ENCODE measurements around the gene MZB1. TPM values are rescaled to one million over a fixed set of nuclear protein-coding genes. Genes with fewer than 3 reads are reported as not detected.
"Not testable (repeated sequence)": the region's sequence is repeated elsewhere in the genome, so short reads cannot be mapped to it uniquely, and the experiment has no call there.

The MZB1 gene
- total RNA-seq, 2 donors from 2014 or later = 10.6 to 13.2 TPM

DNA sequence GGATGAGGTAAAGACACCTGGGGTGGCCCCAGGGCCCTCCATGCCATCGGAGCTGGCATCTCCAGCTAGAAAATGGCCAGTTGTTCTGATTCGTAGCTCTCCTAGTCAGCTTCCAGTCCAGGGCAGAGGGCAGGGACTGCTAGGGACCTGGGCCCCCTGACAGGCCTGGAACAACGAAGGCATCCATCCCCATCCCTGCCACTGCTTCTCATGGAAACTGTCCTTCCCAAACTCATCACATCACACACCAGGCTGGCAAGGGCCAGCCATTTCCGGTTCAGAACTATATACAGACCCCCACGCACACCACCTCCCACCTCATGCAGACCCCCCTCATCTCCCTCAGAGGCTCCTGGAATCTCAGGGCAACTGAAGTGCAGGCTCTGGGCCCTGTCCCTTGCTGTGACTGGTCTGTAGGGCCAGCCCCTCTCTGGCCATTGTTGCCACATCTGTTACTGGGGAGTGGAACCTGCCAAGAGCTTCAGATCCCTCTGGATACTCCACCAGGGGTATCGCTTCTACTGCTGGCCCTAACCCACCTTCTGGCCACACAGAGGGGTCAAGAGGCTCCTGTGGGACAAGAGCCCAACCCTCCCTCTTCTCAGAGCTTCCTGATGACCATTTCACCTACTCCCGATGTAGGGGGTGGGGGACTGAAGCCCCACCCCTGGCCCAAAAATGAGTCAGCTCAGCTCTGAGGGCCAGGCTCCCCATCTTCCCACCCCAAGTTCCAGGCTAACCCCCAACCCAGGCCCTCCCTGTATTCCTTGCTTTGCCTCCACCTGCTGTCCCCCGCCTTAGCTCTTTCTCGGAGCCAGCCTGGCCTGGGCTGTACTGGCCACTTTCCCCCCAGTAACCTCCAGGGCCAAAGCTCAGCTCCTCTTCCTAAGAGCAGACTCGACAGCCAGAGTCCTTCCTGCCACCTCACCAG, 1.2 kb upstream of the MZB1 start:
- intact Hi-C loops (cut with DNase I) = loop anchor here (5.0 to 10.0 kb wide), 2 partner anchors 49 to 96 kb away; partner anchors contain the start of genes MATR3 and PAIP2
- TF ChIP-seq, protein P1, sequence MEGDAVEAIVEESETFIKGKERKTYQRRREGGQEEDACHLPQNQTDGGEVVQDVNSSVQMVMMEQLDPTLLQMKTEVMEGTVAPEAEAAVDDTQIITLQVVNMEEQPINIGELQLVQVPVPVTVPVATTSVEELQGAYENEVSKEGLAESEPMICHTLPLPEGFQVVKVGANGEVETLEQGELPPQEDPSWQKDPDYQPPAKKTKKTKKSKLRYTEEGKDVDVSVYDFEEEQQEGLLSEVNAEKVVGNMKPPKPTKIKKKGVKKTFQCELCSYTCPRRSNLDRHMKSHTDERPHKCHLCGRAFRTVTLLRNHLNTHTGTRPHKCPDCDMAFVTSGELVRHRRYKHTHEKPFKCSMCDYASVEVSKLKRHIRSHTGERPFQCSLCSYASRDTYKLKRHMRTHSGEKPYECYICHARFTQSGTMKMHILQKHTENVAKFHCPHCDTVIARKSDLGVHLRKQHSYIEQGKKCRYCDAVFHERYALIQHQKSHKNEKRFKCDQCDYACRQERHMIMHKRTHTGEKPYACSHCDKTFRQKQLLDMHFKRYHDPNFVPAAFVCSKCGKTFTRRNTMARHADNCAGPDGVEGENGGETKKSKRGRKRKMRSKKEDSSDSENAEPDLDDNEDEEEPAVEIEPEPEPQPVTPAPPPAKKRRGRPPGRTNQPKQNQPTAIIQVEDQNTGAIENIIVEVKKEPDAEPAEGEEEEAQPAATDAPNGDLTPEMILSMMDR (IDR thresholded peaks at IDR 0.05) = no peak
- no peak for DNase-seq
- Histone ChIP-seq H3K27me3 (peaks cover 6% of the 10 kb centered on the region), H3K9ac (ENCODE audit: low read depth in 2 of 2, low read length in 2 of 2) (peak overlapping the region; percentile 61 to 69), H3K9me3 (no peaks in the 10 kb centered on the region), H3K4me3 (peak overlapping the region; percentile 53), H3K36me3 (no peaks in the 10 kb centered on the region), H3K4me1 (peaks cover 19% of the 10 kb centered on the region), H3K27ac (peak overlapping the region; percentile 83)

DNA sequence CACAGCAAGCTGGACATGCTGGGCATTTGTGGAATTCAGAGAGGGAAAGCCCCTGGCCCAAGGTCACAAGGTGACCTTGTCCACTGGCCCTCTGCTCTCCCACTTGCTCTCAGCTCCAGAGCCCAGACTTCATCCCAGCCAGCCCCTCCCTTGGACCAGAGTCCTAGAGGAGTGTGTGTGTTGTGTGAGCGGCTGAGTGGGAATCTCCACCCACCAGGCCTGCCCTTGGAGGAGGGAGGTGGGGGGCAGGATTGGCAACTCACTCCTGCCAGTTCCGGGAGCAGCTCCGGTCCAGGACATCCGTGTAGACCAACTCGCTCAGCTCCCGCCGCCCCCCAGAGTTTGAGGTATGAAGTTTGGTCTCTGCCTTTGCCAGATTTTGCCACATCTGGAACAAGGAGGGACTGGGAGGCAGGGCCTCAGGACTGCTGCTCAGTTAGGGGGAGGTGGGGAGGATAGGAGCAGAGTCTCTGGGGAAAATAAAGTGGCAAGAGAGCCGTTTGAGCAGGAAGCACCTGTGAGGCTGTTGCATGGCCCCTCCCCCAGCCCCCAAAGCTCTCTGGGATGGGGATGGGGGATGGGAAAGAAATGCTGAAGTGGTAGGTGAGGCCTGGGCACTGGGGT, 1.4 kb downstream of the MZB1 start:
- peak overlapping the region; percentile 62 to 84 for H3K9ac ChIP-seq (ENCODE audit: low read depth in 2 of 2, low read length in 2 of 2)
- peak; percentile 89 for DNase-seq
- intact Hi-C loops (cut with DNase I) = no loop called here
- H3K36me3 ChIP-seq = no peaks in the 10 kb centered on the region
- peaks cover 28% of the 10 kb centered on the region for H3K4me1 ChIP-seq
- H3K27ac ChIP-seq = peak overlapping the region; percentile 65
- TF ChIP-seq, protein P1 (IDR thresholded peaks at IDR 0.05) = no peak
- H3K27me3 ChIP-seq = no peaks in the 10 kb centered on the region
- peak overlapping the region; percentile 43 for H3K4me3 ChIP-seq
- H3K9me3 ChIP-seq = no peaks in the 10 kb centered on the region

DNA sequence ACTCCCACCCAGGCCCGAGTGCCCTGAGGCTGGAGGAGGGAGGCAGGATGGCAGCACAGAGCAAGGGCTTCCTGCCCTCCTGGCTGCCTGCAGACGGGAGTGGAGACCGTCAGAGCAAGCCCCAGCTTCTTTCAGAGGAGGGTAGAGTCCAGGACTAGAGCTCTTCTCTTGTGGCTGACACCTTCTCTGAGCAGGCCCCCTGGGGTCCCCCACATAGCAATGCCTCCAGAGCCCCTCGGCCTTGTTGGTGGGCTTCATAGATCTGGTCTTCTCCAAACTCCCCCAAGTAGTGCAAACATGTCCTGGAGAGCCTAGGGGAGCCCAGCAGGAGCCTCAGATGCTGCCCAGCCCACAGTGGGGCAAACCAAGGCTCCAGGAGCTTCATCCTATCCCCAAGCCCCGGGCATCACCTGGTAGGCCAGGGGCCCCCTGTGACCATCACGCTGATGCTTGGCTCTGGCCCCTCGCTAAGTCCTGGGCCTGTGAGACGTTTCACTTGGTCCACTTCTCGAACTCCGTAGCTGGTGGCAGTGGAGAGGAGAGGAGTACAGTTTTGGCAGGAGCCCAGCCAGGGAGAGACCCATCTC, 2.0 kb downstream of the MZB1 start:
- intact Hi-C loops (cut with DNase I) = no loop called here
- H3K4me1 ChIP-seq = peaks cover 28% of the 10 kb centered on the region
- no peaks in the 10 kb centered on the region for H3K36me3 ChIP-seq
- peak overlapping the region; percentile 64 to 84 for H3K9ac ChIP-seq (ENCODE audit: low read depth in 2 of 2, low read length in 2 of 2)
- H3K9me3 ChIP-seq = no peaks in the 10 kb centered on the region
- peak overlapping the region; percentile 65 for H3K27ac ChIP-seq
- no peak for DNase-seq
- TF ChIP-seq, protein P1 (IDR thresholded peaks at IDR 0.05) = no peak
- H3K4me3 ChIP-seq = peak overlapping the region; percentile 43
- no peaks in the 10 kb centered on the region for H3K27me3 ChIP-seq

DNA sequence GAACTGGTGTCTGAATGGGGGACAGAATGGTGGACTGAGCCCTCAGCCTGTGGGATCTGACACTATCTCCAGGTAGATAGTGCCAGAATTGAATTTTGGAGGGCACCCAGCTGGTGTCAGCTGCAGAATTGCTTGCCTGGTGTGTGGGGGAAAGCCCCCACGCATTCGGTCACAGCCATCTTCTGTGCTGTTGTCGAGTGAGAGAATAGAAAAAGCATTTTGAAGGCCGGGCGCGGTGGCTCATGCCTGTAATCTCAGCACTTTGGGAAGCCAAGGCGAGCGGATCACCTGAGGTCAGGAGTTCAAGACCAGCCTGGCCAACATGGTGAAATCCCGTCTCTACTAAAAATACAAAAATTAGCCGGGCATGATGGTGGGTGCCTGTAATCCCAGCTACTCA, 2.8 kb downstream of the MZB1 start:
- DNase-seq; H3K9ac ChIP-seq (ENCODE audit: low read depth in 2 of 2, low read length in 2 of 2); H3K27ac ChIP-seq; intact Hi-C loops (cut with DNase I); H3K36me3 ChIP-seq; H3K4me3 ChIP-seq; H3K9me3 ChIP-seq; H3K27me3 ChIP-seq: not testable (repeated sequence)
- H3K4me1 ChIP-seq = peaks cover 28% of the 10 kb centered on the region

DNA sequence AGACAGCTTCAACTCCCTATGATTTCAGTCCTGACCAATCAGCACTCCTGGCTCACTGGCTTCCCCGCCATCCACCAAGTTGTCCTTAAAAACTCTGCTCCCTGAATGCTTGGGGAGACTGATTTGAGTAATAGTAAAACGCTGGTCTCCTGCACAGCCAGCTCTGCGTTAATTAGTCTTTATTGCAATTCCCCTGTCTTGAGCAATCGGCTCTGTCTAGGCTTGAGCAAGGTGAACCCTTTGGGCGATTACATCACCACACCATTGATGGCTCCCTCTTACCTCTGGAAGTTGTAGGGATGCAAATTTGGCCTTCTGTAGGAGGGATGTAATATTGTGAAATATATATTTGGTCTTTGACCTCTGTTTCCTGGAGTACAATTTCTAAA, 3.7 kb downstream of the MZB1 start:
- peaks cover 23% of the 10 kb centered on the region for H3K4me1 ChIP-seq
- no peak overlapping the region for H3K9ac ChIP-seq (ENCODE audit: low read depth in 2 of 2, low read length in 2 of 2)
- TF ChIP-seq, protein P1 (IDR thresholded peaks at IDR 0.05) = no peak
- H3K27me3 ChIP-seq = no peaks in the 10 kb centered on the region
- intact Hi-C loops (cut with DNase I) = no loop called here
- H3K9me3 ChIP-seq = no peaks in the 10 kb centered on the region
- no peak overlapping the region for H3K27ac ChIP-seq
- no peak overlapping the region for H3K4me3 ChIP-seq
- no peak for DNase-seq
- no peaks in the 10 kb centered on the region for H3K36me3 ChIP-seq
